SKM-1 treated with dmso at 0.1 percent for 144 hours (cell line): ENCODE results near the gene CEP76.
"Not testable (repeated sequence)": the region's sequence is repeated elsewhere in the genome, so short reads cannot be mapped to it uniquely, and the experiment has no call there.

Experiments
- DNase-seq: peaks from one replicate; lab custom pipeline; 2025; ENCODE audit not compliant: unreplicated experiment; lab: John Stamatoyannopoulos, UW

The CEP76 gene

DNA sequence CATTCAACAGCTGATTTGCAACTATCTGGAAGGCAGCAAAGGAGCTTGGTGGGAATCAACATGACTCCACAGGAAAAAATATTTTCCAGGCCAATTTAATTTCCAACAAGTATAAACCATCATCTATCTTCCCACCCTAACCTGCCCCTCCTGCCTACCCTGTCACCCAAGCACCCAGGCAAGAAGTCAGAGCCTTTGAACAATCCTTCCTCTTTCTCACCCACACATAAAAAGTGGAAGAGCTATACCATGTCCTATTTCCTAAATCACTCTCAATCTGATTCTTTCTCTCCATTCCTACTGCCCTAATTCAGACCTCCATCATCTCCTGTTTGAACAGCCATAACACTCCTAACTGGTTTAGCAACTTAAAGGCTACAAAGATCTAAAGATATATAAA, 57.3 kb downstream of the CEP76 start:
- DNase-seq, result no peak

DNA sequence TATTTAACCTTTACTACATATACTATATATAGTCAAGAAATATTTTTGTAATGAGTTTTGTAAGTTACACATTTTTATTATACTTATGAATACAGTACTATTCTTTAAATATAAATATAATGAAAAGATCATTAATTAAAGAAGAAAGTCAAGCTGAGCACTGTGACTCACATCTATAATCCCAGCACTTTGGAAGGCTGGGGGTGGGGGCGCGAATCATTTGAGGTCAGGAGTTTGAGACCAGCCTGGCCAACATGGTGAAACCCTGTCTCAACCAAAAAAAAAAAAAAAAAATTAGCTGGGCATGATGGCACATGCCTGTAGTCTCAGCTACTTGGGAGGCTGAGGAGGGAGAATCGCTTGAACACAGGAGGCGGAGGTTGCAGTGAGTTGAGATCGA, 58.8 kb downstream of the CEP76 start:
- DNase-seq, result not testable (repeated sequence)

DNA sequence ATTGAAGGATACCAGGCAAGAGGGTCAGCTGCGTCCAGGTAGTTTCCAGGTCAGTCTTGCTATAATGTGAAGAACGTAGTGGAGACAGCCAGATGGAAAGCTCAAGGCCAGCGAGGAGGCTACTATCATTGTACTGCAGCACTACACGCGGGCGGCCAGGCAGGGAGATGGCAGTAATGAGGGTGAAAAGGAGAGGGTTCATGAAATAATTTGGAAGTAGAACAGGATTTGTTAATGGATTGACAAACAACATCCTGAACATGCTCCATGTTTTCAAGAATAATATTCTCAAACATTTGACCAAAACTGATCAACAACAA, 61.7 kb downstream of the CEP76 start:
- no peak for DNase-seq

DNA sequence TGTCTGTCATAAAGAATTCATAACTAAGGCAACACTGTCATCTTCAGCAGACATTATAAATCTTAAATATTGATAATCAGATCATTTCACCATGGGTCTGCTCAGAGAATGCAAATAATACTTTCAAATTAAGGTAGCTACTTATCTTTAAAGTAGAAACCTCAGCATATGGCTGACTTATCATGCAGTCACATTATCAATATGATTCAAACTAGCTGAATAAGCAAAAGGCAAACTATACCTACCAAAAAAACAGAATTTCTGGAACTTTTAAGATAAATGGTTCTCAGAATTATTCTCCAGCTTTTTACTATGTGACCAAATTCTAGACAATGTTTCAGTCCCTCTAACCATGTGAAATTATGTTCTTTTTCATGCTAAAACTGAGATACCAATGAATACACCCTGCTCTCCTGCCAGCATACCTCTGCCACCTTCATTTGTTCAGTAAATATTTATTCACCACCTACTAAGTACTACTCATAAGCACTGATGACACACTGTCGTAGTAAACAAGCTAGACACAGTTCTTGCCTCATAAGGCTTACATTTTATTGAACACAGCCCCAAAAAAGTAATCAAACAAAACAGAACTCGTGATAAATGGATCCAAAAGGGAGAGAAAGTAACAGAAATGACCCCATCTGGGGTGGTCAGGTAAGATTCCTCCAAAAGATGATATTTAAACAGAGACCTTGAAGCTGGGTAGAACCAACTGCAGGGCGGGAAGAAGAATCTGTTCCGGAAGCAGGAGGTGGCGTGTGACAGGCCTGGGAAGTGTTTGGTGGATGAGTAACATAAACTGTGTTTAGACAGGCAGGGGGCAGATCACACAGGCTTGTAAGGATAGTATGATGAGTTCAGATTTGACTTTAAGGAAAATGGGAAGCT, 62.3 kb downstream of the CEP76 start:
- DNase-seq, result no peak

DNA sequence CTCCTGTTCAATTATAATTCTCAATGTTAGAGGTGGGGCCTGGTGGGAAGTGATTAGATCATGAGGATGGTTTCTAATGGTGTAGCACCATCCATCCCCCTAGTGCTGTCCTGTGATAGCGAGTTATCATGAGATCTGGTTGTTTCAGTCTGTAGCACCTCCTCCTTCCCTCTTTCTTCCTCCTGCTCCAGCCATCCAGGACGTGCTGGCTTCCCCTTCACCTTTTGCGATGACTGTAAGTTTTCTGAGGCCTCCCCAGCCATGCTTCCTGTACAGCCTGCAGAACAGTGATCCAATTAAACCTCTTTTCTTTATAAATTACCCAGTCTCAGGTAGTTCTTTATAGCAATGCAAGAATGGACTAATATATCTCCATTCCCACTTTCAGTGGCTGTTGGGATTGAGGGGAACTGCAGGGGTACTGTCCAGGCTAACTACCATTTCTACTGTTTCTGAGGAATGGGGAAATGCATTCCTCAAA, 63.8 kb downstream of the CEP76 start:
- no peak for DNase-seq

DNA sequence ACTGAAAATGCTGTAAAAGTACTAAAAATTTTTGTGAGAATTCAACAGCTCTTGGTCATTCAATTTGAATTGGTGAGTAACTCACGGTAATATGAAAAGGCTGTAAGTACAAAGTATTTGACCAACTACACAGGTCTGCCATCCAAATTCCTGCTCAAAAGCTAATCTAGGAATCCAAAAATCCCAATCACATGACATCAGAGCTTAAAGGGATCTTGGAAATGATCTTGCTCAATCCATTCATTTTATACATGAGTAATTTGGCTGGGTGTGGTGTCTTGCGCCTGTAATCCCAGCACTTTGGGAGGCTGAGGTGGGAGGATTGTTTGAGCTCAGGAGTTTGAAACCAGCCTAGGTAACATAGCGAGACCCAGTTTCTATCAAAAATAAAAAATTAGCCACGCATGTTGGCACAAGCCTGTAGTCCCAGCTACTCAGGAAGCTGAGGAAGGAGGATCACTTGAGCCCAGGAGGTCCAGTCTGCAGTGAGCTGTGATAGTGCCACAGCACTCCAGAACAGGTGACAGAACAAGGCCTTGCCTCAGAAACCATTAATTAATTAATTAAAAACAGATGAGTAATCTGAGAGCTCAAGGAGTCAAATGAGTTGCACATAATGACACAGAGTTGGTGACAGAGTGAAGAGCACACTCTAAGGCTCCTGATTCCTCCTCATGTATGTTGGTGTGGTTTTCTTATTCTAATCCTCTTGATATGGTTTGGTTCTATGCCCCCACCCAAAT, 64.5 kb downstream of the CEP76 start:
- DNase-seq, result no peak

DNA sequence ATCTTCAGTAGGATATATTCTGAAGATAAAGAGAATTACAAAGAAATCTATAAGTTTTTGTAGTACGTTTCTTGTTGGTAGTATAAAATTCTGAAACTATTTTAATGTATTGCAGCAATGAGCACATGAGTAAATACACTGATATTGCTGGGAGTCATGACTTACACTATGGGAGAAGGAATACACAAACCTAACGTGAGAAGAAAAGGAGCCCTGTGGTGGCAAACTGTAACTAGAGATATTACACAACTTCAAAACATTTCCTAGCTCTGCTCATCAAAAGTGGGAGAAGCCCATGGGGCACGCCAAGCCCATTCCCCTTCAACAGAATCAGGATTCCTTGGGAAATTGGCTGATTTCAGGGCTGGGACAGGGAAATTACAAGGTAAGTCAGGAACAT, 65.1 kb downstream of the CEP76 start:
- no peak for DNase-seq

DNA sequence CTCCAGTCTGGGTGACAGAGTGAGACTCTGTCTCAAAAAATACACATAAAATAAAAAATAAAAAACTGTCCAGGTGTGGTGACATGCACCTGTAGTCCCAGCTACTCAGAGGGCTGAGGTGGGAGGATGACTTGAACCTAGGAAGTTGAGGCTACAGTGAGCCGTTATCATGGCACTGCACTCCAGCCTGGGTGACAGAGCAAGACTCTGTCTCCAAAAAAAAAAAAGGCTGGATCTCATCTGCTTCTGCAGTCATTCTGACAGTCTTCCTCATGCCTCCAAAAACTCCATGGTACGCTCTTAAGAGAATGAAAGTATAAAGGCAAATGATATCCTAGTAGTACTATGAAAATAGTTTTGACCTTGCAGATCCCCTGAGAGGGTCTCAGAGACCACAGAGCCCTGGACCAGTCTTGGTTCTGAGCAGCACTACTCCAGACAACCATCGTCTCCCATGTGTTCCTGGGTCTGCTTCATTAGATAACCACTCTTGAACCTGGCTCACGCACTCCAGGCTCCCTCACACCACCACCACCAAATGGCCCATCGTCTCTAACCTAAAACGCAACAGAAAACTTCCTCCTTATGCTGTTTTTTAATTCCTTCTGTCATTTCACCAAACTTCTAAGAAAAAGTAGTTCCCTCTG, 70.6 kb downstream of the CEP76 start:
- no peak for DNase-seq

DNA sequence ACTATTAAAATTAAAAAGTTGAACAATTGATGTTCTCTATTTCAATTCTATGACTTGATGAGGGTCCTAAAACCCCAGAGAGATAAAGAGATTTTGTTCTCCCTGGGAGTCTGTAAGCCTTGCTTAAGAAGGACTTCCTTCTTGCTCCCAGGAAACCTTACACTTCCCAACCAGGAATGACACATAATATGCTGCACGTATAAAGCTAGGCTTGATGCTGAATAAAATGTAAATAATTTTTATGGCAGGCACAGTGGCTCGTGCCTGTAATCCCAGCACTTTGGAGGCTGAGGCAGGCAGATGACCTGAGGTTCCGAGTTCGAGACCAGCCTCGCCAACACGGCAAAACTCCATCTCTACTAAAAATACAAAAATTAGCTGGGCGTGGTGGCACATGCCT, 72.4 kb downstream of the CEP76 start:
- DNase-seq, result no peak

DNA sequence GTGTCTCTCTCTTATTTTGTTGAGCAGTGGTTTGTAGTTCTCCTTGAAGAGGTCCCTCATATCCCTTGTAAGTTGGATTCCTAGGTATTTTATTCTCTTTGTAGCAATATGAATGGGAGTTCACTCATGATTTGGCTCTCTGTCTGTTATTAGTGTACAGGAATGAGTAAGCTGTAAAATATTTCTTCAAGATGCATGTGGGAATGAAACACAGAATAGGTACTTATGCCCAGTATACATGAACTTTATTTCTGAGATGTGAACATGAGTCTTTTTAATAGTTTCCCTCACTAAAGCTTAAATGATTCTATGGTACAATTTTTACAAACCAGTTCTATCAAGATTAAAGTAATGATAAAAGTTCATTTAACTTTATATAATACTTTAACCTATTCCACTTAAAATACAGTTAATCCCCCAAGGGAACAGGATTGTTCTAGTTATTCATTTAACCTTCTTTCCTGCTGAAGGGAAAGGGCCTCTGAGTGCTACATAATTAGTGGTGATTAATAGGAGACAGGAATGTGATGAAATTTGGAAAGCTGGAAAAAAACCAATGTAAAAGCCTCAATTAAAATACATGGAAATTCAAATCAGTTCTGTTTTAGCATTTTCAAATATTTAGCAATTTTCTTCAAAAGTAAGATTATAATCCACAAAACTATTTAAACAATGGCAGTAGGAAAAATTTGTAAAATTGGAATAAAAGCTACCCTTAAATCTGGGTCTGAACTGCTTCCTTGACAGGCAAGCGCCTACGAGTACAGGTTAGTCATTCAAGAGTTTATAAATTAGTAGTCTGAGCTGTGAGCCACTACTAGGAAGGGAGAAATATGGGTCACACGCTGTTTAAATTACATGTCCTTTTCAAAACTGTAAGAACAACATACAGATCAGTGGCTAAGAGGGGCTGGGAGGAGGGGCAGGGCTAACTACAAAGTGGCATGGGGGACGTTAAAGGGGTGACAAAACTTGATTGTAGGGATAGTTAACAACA, 73.5 kb downstream of the CEP76 start:
- no peak for DNase-seq

DNA sequence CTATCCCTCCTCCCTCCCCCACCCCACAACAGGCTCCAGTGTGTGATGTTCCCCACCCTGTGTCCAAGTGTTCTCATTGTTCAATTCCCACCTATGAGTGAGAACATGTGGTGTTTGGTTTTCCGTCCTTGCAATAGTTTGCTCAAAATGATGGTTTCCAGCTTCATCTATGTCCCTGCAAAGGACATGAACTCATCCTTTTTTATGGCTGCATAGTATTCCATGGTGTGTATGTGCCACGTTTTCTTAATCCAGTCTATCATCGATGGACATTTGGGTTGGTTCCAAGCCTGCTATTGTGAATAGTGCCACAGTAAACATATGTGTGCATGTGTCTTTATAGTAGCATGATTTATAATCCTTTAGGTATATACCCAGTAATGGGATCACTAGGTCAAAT, 75.3 kb downstream of the CEP76 start:
- DNase-seq, result not testable (repeated sequence)

DNA sequence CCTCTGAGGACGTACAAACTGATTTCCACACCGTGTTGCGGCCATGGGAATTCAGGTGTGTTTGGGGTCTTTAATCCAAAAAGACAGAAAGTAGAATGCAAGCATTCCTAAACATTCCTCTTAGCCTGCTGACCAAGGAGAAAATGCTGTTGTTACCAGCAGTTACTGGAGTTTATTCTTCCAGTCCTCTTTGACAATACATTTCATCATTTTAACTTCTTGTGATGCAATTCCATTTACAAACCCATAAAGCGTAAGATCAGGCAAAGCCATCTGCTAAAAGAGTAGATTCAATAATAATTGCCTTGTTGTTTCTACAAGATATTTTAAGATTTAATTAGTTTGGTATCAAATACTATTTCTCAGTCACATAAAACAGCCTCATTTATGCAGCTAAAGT, 77.3 kb downstream of the CEP76 start:
- DNase-seq, result no peak
